GM12874 (cell line): Measurements from ENCODE around the gene LRIT3.

Experiments
- CTCF ChIP-seq: IDR thresholded peaks from 2 replicates; pipeline ENCODE4 v1.5.1; 2011; ENCODE audit warnings: low read depth, mild to moderate bottlenecking, control low read depth, low read length, moderate library complexity; ENCODE audit not compliant: insufficient read depth

LRIT3 gene

GRCh38 chr4:109914322-109914721 is 66.4 kb downstream of the LRIT3 start:
- no peak for TF ChIP-seq CTCF

- TF ChIP-seq CTCF, result no peak
These were observed 67.6 kb downstream of the LRIT3 start for GRCh38 chr4:109915385-109916026.

GRCh38 chr4:109916027-109916409 is 68.1 kb downstream of the LRIT3 start:
- no peak for TF ChIP-seq CTCF

GRCh38 chr4:109921384-109921808 is 73.5 kb downstream of the LRIT3 start:
- no peak for TF ChIP-seq CTCF
